ENCODE data around the gene SGCE.
A peak's percentile ranks its signal among the peaks of the same experiment; 100 is the strongest.
"Not testable (repeated sequence)": the region's sequence is repeated elsewhere in the genome, so short reads cannot be mapped to it uniquely, and the experiment has no call there.

Gene SGCE

GRCh38 chr7:94655848-94656657 lies at the start of gene SGCE:
TSS of gene SGCE (minus strand) at chr7:94656133. CDS start at chr7:94656098, 35 bp downstream.
- DNase-seq (ENCODE audit: low read depth), result peak; percentile 78

DNA sequence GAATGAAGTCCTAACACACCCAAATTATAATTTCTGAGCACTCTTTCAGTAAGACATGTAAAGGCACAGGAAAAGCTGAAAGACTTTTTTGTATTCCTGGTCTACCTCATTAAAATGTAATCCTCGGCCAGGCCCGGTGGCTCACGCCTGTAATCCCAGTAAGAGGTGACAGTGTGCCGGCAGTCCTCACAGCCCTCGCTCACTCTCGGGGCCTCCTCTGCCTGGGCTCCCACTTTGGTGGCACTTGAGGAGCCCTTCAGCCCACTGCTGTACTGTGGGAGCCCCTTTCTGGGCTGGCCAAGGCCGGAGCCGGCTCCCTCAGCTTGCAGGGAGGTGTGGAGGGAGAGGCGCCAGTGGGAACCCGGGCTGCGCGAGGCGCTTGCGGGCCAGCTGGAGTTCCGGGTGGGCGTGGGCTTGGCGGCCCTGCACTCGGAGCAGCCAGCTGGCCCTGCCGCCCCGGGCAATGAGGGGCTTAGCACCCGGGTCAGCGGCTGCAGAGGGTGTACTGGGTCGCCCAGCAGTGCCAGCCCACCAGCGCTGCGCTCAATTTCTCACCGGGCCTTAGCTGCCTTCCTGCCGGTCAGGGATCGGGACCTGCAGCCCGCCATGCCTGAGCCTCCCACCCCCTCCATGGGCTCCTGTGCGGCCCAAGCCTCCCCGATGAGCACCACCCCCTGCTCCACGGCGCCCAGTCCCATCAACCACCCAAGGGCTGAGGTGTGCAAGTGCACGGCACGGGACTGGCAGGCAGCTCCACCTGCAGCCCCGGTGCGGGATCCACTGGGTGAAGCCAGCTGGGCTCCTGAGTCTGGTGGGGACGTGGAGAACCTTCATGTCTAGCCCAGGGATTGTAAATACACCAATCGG lies 49.5 kb upstream of the SGCE start:
- not testable (repeated sequence) for DNase-seq (ENCODE audit: low read depth)

GRCh38 chr7:94701555-94701973 lies 45.6 kb upstream of the SGCE start:
- DNase-seq (ENCODE audit: low read depth), result peak; percentile 18

DNA sequence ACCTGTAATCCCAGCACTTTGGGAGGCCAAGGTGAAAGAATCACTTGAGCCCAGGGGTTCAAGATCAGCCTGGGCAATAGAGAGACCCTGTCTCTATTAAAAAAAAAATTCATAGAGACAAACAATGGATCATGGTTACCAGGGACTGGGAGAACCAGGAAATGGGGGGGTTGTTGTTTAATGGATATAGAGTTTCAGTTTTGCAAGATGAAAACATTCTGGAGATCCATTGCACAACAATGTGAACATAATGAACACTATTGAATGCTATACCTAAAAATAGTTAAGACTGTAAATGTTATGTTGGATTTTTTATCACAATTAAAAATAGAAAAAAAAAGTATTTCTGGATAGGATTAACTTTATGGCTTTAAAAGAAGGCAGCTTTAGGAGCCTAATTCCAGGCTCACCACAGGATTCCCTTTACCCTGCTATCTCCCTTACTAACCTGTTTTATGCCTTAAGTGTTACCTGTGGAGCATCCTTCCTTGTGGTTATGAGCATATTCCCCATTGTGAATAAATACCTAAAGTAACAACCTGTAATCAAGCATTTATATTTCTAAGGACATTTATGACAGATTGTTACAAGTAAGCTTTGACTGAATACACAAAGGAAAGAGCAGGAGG lies 45.1 kb upstream of the SGCE start:
- peak; percentile 70 for DNase-seq (ENCODE audit: low read depth)

DNA sequence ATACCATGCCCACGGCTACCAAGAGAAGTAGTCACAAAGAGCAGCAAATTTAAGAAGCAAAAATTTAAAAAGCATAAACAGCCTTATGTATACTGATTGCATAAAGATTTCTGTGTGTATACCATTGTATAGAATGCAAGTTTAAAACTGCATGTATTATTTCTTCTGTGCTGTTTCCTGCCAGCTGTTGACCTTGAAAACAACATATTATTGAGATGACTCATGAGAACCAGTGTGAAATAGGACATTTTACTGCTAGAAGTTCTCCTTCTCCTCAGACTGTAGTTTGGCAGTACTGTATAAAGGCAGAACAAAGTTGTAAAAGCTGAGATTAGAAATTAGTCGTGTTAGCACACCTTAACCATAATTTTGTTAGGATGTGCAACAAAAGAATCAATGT lies 42.3 kb upstream of the SGCE start:
- DNase-seq (ENCODE audit: low read depth), result peak; percentile 69

GRCh38 chr7:94697035-94697974 lies 41.4 kb upstream of the SGCE start:
- DNase-seq (ENCODE audit: low read depth), result peak; percentile 90

DNA sequence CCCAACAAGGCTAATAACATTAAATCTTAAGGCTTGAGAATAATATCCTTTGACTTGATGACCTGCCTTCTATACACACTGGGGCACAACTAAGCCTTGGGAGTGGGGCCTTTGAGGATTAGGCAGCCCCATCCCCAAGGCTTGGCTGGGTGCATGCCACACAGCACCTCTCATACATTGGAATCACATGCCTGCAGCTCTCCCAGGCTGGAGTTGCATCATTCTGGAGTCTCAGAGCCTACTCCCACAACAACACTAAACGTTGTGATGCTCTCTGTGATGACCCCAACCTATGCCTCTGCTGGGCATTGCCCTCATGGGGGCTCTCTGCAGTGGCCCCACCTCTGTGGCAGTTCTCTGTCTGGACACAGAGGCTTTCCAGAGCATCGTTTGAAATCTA lies 31.9 kb upstream of the SGCE start:
- DNase-seq (ENCODE audit: low read depth), result no peak

- DNase-seq (ENCODE audit: low read depth), result no peak
These were observed 31.1 kb upstream of the SGCE start for GRCh38 chr7:94687076-94687475.

GRCh38 chr7:94683066-94683465 lies 27.1 kb upstream of the SGCE start:
- DNase-seq (ENCODE audit: low read depth), result no peak

GRCh38 chr7:94679358-94679757 lies 23.4 kb upstream of the SGCE start:
- no peak for DNase-seq (ENCODE audit: low read depth)

DNA sequence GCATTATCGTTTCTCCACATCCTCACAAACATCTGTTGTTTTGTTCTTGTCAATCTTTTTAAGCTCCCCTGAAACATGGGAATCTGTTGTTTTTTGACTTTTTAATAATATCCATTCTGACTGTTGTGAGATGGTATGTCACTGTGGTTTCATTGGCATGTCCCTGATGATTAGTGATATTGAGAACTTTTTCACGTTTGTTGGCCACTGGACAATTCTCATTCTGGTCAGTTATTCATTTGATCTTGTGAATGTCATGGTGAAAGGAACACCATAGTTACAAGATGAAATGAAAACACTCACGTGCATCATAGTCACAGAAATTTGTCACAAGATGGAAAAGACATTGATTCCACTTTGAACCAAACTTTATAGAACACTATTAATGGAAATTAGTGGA lies 20.5 kb upstream of the SGCE start:
- no peak for DNase-seq (ENCODE audit: low read depth)

DNA sequence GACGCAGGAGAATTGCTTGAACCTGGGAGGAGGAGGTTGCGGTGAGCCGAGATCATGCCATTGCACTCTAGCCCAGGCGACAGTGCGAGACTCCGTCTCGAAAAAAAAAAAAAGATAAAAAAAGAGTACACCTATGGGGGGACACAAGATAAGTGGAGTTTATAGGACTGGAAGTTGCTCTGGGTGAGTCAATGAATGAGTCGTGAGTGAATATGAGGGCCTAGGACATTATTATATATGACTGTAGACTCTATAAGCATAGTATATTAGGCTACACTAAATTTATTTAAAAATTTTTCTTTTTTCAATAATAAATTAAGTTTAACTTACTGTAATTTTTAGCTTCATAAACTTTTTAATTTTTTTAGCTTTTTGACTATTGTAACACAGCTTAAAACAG lies 19.4 kb upstream of the SGCE start:
- no peak for DNase-seq (ENCODE audit: low read depth)

- DNase-seq (ENCODE audit: low read depth), result no peak
These were observed 15.7 kb upstream of the SGCE start for GRCh38 chr7:94671444-94672235.

- no peak for DNase-seq (ENCODE audit: low read depth)
These were observed 14.0 kb upstream of the SGCE start for GRCh38 chr7:94669773-94670495.

DNA sequence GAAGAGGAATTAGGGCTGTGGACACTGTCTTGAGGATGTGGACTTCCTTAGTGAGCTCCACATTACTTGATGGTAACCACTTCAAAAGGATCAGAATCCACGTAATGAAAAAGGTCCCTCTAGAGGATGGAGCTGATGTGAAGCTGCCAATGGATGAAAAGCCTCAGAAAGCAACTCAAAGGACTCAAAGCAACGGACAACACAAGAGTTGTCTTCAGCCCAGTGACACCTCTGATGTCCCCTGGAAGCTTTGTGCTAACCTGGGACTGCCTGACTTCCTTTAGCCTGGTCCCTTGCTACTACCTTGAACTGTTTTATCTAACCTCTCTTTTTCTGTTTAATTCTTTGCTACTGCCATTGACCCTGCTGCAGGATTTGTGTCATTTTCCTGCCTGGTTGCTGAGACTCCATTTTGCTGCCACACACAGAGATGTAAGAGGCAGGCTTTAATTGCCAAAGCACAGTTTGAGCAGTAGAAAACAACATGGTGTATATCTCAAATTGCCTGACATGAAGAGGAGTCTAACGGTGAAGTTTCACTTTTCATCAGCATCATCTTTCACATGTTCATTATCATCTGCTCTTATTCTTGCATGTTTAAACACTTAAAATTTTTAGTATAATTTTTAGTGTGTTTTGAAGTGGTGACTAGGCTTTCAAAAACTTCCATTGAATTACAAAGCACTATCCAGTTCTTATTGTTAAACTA lies 11.1 kb upstream of the SGCE start:
- no peak for DNase-seq (ENCODE audit: low read depth)

DNA sequence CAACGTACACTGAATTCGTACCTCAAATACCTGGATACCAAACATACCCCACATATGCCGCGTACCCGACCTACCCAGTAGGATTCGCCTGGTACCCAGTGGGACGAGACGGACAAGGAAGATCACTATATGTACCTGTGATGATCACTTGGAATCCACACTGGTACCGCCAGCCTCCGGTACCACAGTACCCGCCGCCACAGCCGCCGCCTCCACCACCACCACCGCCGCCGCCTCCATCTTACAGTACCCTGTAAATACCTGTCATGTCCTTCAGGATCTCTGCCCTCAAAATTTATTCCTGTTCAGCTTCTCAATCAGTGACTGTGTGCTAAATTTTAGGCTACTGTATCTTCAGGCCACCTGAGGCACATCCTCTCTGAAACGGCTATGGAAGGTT lies 9.5 kb upstream of the SGCE start:
- no peak for DNase-seq (ENCODE audit: low read depth)

DNA sequence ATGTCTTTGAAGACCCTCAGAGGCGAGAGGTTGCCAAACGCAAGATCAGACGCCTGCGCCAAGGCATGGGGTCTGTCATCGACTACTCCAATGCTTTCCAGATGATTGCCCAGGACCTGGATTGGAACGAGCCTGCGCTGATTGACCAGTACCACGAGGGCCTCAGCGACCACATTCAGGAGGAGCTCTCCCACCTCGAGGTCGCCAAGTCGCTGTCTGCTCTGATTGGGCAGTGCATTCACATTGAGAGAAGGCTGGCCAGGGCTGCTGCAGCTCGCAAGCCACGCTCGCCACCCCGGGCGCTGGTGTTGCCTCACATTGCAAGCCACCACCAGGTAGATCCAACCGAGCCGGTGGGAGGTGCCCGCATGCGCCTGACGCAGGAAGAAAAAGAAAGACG lies 8.1 kb upstream of the SGCE start:
- DNase-seq (ENCODE audit: low read depth), result no peak

- no peak for DNase-seq (ENCODE audit: low read depth)
These were observed 6.6 kb upstream of the SGCE start for GRCh38 chr7:94662548-94662947.

- DNase-seq (ENCODE audit: low read depth), result peak; percentile 9
These were observed 4.1 kb upstream of the SGCE start for GRCh38 chr7:94660006-94660405.

Data from fibroblast of gingiva (primary cell).